ENCODE results near the gene HDGFL3. TPM values are rescaled to one million over a fixed set of nuclear protein-coding genes. Genes with fewer than 3 reads are reported as not detected.

The HDGFL3 gene
- total RNA-seq, 1 experiment from 2014 or later, result 42.7 TPM

GRCh38 chr15:83115410-83115809, 92.2 kb downstream of the HDGFL3 start:
- H3K27me3 ChIP-seq, result no peaks in the 10 kb centered on the region
- H3K4me3 ChIP-seq, result no peak overlapping the region
- DNase-seq, result no peak
- H3K9me3 ChIP-seq, result no peaks in the 10 kb centered on the region
- H3K36me3 ChIP-seq, result no peaks in the 10 kb centered on the region

- no peaks in the 10 kb centered on the region for H3K27me3 ChIP-seq
- H3K4me3 ChIP-seq, result no peak overlapping the region
- no peaks in the 10 kb centered on the region for H3K36me3 ChIP-seq
- no peaks in the 10 kb centered on the region for H3K9me3 ChIP-seq
- no peak for DNase-seq
Measured at GRCh38 chr15:83114856-83115255, 92.8 kb downstream of the HDGFL3 start.

- no peaks in the 10 kb centered on the region for H3K36me3 ChIP-seq
- no peak for DNase-seq
- H3K9me3 ChIP-seq, result no peaks in the 10 kb centered on the region
- H3K4me3 ChIP-seq, result no peak overlapping the region
- no peaks in the 10 kb centered on the region for H3K27me3 ChIP-seq
Measured at GRCh38 chr15:83113881-83114674, 93.5 kb downstream of the HDGFL3 start.

GRCh38 chr15:83112956-83113299, 94.7 kb downstream of the HDGFL3 start:
- Histone ChIP-seq H3K4me3 (no peak overlapping the region), H3K9me3 (no peaks in the 10 kb centered on the region)

GRCh38 chr15:83112233-83112955, 95.2 kb downstream of the HDGFL3 start:
- DNase-seq, result peak; percentile 65
- Histone ChIP-seq H3K4me3 (no peak overlapping the region), H3K27me3 (no peaks in the 10 kb centered on the region), H3K9me3 (no peaks in the 10 kb centered on the region), H3K36me3 (no peaks in the 10 kb centered on the region)

More at GRCh38 chr15:83112956-83113299, 94.7 kb downstream of the HDGFL3 start:
- H3K27me3 ChIP-seq, result no peaks in the 10 kb centered on the region
- H3K36me3 ChIP-seq, result no peaks in the 10 kb centered on the region
- no peak for DNase-seq

GRCh38 chr15:83111149-83111548, 96.5 kb downstream of the HDGFL3 start:
- Histone ChIP-seq H3K4me3 (no peak overlapping the region), H3K27me3 (no peaks in the 10 kb centered on the region)
- no peak for DNase-seq

GRCh38 chr15:83110381-83110780, 97.2 kb downstream of the HDGFL3 start:
- Histone ChIP-seq H3K36me3 (no peaks in the 10 kb centered on the region), H3K9me3 (no peaks in the 10 kb centered on the region), H3K4me3 (no peak overlapping the region), H3K27me3 (no peaks in the 10 kb centered on the region)
- DNase-seq, result no peak

More at GRCh38 chr15:83111149-83111548, 96.5 kb downstream of the HDGFL3 start:
- Histone ChIP-seq H3K36me3 (no peaks in the 10 kb centered on the region), H3K9me3 (no peaks in the 10 kb centered on the region)

- no peaks in the 10 kb centered on the region for H3K9me3 ChIP-seq
- no peaks in the 10 kb centered on the region for H3K27me3 ChIP-seq
- DNase-seq, result no peak
- no peaks in the 10 kb centered on the region for H3K36me3 ChIP-seq
- no peak overlapping the region for H3K4me3 ChIP-seq
Measured at GRCh38 chr15:83109532-83109931, 98.1 kb downstream of the HDGFL3 start.

GRCh38 chr15:83108266-83109219, 99.1 kb downstream of the HDGFL3 start:
- H3K36me3 ChIP-seq, result no peaks in the 10 kb centered on the region

GRCh38 chr15:83107841-83108181, 99.8 kb downstream of the HDGFL3 start:
- DNase-seq, result no peak
- no peaks in the 10 kb centered on the region for H3K9me3 ChIP-seq
- H3K4me3 ChIP-seq, result peak overlapping the region; percentile 38
- H3K36me3 ChIP-seq, result no peaks in the 10 kb centered on the region
- no peaks in the 10 kb centered on the region; the same call in 1 of the 2 replicates for H3K27me3 ChIP-seq

More at GRCh38 chr15:83108266-83109219, 99.1 kb downstream of the HDGFL3 start:
- Histone ChIP-seq H3K4me3 (no peak overlapping the region; the same call in 1 of the 2 replicates), H3K27me3 (no peaks in the 10 kb centered on the region), H3K9me3 (no peaks in the 10 kb centered on the region)
- peak; percentile 13 for DNase-seq

- Histone ChIP-seq H3K27me3 (peaks cover 2% of the 10 kb centered on the region; the same call in 1 of the 2 replicates), H3K36me3 (no peaks in the 10 kb centered on the region), H3K4me3 (peak within 1 kb of the TSS; percentile 38), H3K9me3 (no peaks in the 10 kb centered on the region)
- DNase-seq, result peak; percentile 17
Measured at GRCh38 chr15:83106994-83107840, 100.4 kb downstream of the HDGFL3 start, which contains the start of gene TM6SF1. Gene TM6SF1 (plus strand): TSS chr15:83107645. CDS start chr15:83107681, 36 bp downstream.

GRCh38 chr15:83105440-83105839, 102.2 kb downstream of the HDGFL3 start:
- Histone ChIP-seq H3K27me3 (peaks cover 2% of the 10 kb centered on the region; the same call in 1 of the 2 replicates), H3K4me3 (no peak overlapping the region), H3K36me3 (no peaks in the 10 kb centered on the region), H3K9me3 (no peaks in the 10 kb centered on the region)
- DNase-seq, result no peak

- no peak for DNase-seq
- H3K4me3 ChIP-seq, result no peak overlapping the region
- H3K9me3 ChIP-seq, result no peaks in the 10 kb centered on the region
- no peaks in the 10 kb centered on the region for H3K36me3 ChIP-seq
- peaks cover 2% of the 10 kb centered on the region; the same call in 1 of the 2 replicates for H3K27me3 ChIP-seq
Measured at GRCh38 chr15:83104141-83104540, 103.5 kb downstream of the HDGFL3 start.

GRCh38 chr15:83102346-83102745, 105.3 kb downstream of the HDGFL3 start:
- Histone ChIP-seq H3K27me3 (peaks cover 6% of the 10 kb centered on the region; the same call in 1 of the 2 replicates), H3K36me3 (no peaks in the 10 kb centered on the region), H3K4me3 (no peak overlapping the region), H3K9me3 (peaks cover 13% of the 10 kb centered on the region)
- DNase-seq, result no peak

GRCh38 chr15:83100097-83100646, 107.5 kb downstream of the HDGFL3 start:
- no peak overlapping the region for H3K4me3 ChIP-seq
- no peaks in the 10 kb centered on the region for H3K36me3 ChIP-seq
- no peak for DNase-seq
- H3K27me3 ChIP-seq, result peaks cover 6% of the 10 kb centered on the region
- H3K9me3 ChIP-seq, result peaks cover 16% of the 10 kb centered on the region
